Measurements from ENCODE around the gene BSCL2. TPM values are rescaled to one million over a fixed set of nuclear protein-coding genes. Genes with fewer than 3 reads are reported as not detected.

Gene BSCL2
- total and polyA plus RNA-seq, 12 donors = 8.5 to 83.0 (median 19.7) TPM

DNA sequence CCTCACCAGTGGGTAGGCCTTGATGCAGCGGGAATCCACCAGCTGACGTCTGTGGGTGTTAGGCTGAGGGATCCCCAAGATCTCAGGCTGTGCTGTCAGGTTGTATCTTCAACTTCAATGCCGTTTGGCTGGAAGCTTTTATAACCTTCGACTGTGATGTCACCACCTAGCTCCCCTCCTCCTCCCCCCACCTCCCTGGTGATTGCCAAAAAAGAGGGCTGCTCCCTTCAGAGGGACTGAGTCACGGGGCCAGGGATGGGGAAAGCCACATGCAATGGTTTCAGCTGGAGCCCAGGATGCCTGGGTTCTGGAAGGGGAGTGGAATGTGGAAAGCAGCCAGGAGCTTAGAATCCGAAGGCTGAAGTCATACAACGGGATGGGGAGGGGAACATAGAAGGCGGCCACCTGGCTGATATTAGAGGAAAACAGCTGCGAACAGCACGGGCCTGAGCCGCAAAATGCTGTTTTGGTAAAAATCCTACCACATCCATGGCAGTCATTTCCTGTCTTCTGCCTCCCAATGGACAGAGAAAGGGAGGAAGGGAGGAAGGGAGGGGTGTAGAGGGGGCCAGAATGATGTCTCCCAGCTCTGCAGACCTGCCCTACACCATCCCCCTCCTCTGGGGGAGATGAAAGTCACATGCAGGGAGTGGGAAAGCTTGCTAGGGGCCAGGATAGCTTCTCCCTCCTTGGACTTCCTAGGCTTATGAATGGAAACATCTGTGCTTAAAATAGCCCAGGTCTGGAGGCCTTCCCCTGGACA, 17.6 kb downstream of the BSCL2 start, which contains the start of gene LRRN4CL:
TSS of gene LRRN4CL (minus strand) at position 110 of the 763 bp plus-strand sequence. CDS start 1,022 bp downstream, outside the sequence.
- Histone ChIP-seq H3K36me3 (peaks cover 0 to 47% (median 17%) of the 10 kb centered on the region in 9 donors), H3K4me1 (peaks cover 0 to 37% (median 19%) of the 10 kb centered on the region in 9 donors), H3K9me3 (no peaks in the 10 kb centered on the region), H3K27me3 (peaks cover 0 to 15% (median 0%) of the 10 kb centered on the region in 7 donors), H3K27ac (peak within 1 kb of the TSS in 8 of 10 donors; percentile 24 to 81 (median 71)), H3K4me3 (peak within 1 kb of the TSS in 9 of 10 donors; percentile 6 to 51 (median 36))
- TF ChIP-seq, protein P1, sequence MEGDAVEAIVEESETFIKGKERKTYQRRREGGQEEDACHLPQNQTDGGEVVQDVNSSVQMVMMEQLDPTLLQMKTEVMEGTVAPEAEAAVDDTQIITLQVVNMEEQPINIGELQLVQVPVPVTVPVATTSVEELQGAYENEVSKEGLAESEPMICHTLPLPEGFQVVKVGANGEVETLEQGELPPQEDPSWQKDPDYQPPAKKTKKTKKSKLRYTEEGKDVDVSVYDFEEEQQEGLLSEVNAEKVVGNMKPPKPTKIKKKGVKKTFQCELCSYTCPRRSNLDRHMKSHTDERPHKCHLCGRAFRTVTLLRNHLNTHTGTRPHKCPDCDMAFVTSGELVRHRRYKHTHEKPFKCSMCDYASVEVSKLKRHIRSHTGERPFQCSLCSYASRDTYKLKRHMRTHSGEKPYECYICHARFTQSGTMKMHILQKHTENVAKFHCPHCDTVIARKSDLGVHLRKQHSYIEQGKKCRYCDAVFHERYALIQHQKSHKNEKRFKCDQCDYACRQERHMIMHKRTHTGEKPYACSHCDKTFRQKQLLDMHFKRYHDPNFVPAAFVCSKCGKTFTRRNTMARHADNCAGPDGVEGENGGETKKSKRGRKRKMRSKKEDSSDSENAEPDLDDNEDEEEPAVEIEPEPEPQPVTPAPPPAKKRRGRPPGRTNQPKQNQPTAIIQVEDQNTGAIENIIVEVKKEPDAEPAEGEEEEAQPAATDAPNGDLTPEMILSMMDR (IDR thresholded peaks at IDR 0.05) = no peak
- intact Hi-C loops (cut with DNase I) = loop anchor here (5.0 to 10.0 kb wide), 6 partner anchors 95 to 307 kb away; partner anchors contain the start of gene TUT1 (in 1 of the 10)
- DNase-seq = peak; percentile 65 to 82
- ATAC-seq = peak; percentile 80 to 92 (median 84)
- WGBS, 2 donors = 36 to 45% methylated on average over 11 of the region's 11 CpGs

DNA sequence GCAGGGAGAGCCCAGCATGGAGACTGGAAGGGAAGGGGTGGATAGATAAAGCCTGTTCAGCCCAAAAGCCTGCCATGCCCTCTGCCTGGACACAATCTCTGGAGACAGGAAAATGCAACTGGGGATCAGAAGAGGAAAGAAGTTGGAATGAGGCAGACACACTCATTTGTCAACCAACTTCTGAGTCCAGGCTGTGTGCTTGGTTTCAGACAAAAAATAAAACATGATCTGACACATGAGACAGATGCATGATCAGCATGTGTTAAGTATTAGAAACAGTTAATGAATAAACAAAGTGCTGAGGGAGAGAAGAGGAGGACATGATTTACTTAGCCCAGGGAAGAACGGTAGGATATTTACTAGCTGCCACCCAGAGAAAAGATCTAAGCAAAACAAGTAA, 18.7 kb downstream of the BSCL2 start:
- TF ChIP-seq, protein P1 (IDR thresholded peaks at IDR 0.05) = no peak
- peak overlapping the region in 7 of 10 donors; percentile 30 to 81 (median 71) for H3K27ac ChIP-seq
- WGBS, 2 donors = 53 to 60% methylated on average over 1 of the region's 1 CpG
- H3K4me1 ChIP-seq = peaks cover 0 to 33% (median 17%) of the 10 kb centered on the region in 9 donors
- ATAC-seq (peak in 1 of 8 donors; percentile 2), DNase-seq (no peak)
- intact Hi-C loops (cut with DNase I) = no loop called here
- peaks cover 0 to 15% (median 0%) of the 10 kb centered on the region in 7 donors for H3K27me3 ChIP-seq
- H3K36me3 ChIP-seq = peaks cover 0 to 39% (median 17%) of the 10 kb centered on the region in 9 donors
- H3K9me3 ChIP-seq = no peaks in the 10 kb centered on the region
- H3K4me3 ChIP-seq = peak overlapping the region in 9 of 10 donors; percentile 6 to 51 (median 36)

DNA sequence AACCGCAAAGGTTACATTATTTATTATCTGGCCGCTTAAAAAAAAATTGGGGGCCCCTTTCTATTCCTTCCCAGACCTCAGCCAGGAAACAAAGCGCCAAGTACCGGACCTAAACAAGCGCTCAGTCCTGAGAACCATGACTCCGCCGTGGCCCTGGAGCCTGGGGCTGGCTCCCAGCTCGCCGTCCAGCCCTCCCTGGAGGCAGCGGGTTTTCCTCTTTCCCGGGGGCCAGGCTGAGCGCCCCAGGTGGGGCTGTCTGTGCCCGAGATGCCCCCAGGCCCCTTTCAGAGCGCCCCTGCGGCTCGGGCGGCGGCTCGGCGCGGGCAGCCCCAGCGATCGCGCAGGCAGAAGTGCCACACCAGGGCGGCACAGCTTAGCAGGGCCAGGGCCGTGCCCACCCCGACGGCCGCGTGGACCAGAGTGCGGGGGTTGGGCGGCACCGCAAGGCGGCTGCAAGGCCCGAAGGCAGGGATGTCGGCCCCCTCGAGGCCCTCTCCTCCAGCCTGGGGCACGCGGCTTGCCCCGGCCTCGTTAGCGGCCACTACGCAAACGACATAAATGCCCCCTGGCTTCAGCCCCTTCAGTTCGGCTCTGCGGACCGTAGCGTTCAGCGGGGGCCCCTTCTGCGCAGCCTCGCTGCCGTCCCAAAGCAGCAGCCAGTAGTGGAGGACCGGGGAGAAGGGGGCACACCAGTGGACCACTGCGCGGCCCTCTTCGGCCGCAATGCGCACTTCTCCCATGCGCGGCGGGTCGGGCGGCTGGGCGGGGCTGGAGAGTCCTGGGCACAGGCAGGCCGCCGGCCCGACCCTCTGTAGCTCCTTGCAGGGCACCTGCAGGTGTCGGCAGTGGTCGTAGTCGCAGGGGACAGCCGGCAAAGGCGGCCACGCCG, 19.5 kb downstream of the BSCL2 start:
- peaks cover 0 to 15% (median 0%) of the 10 kb centered on the region in 7 donors for H3K27me3 ChIP-seq
- H3K4me1 ChIP-seq = peaks cover 0 to 33% (median 17%) of the 10 kb centered on the region in 9 donors
- H3K9me3 ChIP-seq = no peaks in the 10 kb centered on the region
- intact Hi-C loops (cut with DNase I) = no loop called here
- peak in 3 of 8 donors; percentile 32 to 67 (median 36) for ATAC-seq
- no peak for DNase-seq
- 34 to 43% methylated on average over 69 to 73 of the region's 74 CpGs for WGBS, 2 donors
- TF ChIP-seq, protein P1 (IDR thresholded peaks at IDR 0.05) = no peak
- H3K4me3 ChIP-seq = peak overlapping the region; percentile 6 to 51 (median 36)
- peaks cover 0 to 31% (median 11%) of the 10 kb centered on the region in 9 donors for H3K36me3 ChIP-seq
- peak overlapping the region in 5 of 10 donors; percentile 51 to 81 (median 71) for H3K27ac ChIP-seq

DNA sequence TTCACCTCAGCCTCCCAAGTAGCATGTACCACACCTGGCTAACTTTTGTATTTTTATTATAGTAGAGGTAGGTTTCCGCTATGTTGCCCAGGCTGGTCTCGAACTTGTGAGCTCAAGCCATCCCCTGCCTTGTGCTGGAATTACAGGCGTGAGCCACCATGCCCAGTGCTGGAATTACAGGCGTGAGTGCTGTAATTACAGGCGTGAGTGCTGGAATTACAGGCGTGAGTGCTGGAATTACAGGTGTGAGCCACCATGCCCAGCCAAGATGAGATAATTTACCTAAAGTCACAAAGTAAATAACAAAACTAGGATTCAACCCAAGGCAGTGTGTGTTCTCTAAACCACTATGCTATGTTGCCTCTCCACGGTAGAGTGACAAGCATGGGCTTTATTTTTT, 24.7 kb downstream of the BSCL2 start:
- peaks cover 8 to 31% (median 26%) of the 10 kb centered on the region in 9 donors for H3K4me1 ChIP-seq
- intact Hi-C loops (cut with DNase I) = no loop called here

More for the DNA sequence above, 24.7 kb downstream of the BSCL2 start:
- Histone ChIP-seq H3K27me3 (peaks cover 0 to 7% (median 0%) of the 10 kb centered on the region in 7 donors), H3K9me3 (no peaks in the 10 kb centered on the region), H3K4me3 (no peak overlapping the region), H3K27ac (no peak overlapping the region), H3K36me3 (peaks cover 0 to 7% (median 4%) of the 10 kb centered on the region in 9 donors)
- WGBS, 2 donors = 93 to 97% methylated on average over 7 of the region's 7 CpGs
- ATAC-seq = no peak
- TF ChIP-seq, protein P1 (IDR thresholded peaks at IDR 0.05) = no peak
- no peak for DNase-seq

Data from heart right ventricle (tissue), 16 donors.